ENCODE results near the gene GRIN3B. TPM values are rescaled to one million over a fixed set of nuclear protein-coding genes. Genes with fewer than 3 reads are reported as not detected.

GRIN3B gene
- total and polyA plus RNA-seq, 9 of the 15 experiments (the other 6 are each of a cell fraction or from before 2014, with no cell fraction given), result 0.06 to 0.95 (median 0.19) TPM; not detected in 6

DNA sequence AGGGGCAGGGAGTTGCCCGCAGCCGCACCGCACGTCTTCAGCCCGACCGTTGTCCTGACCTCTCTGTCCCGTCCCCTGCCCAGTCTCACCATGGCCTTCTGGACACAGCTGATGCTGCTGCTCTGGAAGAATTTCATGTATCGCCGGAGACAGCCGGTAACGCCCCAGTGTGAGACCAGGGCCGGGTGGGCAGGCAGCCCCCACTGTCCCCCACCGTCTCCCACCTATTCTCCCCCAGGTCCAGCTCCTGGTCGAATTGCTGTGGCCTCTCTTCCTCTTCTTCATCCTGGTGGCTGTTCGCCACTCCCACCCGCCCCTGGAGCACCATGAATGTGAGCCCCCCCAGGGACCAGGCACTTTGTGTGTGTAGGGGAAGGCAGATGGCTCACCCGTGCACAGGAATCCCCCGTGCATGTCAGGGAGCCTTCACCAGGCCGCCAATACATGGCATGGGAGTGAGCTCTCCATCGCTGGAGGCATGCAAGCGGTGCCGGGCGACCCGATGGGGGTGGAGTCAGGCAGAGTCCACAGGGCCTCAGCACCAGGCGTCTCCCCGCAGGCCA is 41.1 kb downstream of the GRIN3B start:
- intact Hi-C loops (cut with micrococcal nuclease), result loop anchor here (2.0 to 5.0 kb wide), 3 partner anchors 21 to 61 kb away; partner anchors contain the start of genes GPX4, RNU6-2 and TMEM259
- no peak overlapping the region for H2AFZ ChIP-seq (ENCODE audit: low read depth, low read length)
- H3K9me1 ChIP-seq (ENCODE audit: control insufficient read depth, insufficient read depth, low read length), result no peaks in the 10 kb centered on the region
- H3K36me3 ChIP-seq (ENCODE audit: control insufficient read depth, insufficient read depth, low read length), result peaks cover 45% of the 10 kb centered on the region; the same call in 2 of the 3 replicates
- in situ Hi-C loops (cut with MboI), result no loop called here
- POLR2A ChIA-PET, result interaction anchor here (0.6 to 11.0 kb wide), 10 partner anchors 12 to 710 kb away, joined by 3 to 176 read pairs (median 4); partner anchors contain the start of genes ARHGAP45, CIRBP, CNN2 and RNU6-2
- BruUV-seq (replicated peaks), result no TSS peak
- CTCF ChIA-PET (ENCODE audit: low intra/inter-chr PET ratio), result no interaction called here
- peaks cover 40% of the 10 kb centered on the region for H3K79me2 ChIP-seq (ENCODE audit: control insufficient read depth, insufficient read depth, low read length)
- H3K9ac ChIP-seq (ENCODE audit: insufficient read depth in 1 of 2, low read depth in 2 of 2, low read length in 2 of 2), result peak overlapping the region; percentile 64 to 91
- no peaks in the 10 kb centered on the region for H4K20me1 ChIP-seq (replicated peaks; ENCODE audit: control insufficient read depth, insufficient read depth, low read length)
- H3K4me2 ChIP-seq (ENCODE audit: insufficient read depth, low read length), result peak overlapping the region; percentile 92
- H3K4me3 ChIP-seq, result peak overlapping the region; percentile 55
- DNase-seq (ENCODE audit: extremely low read depth in 1 of 4, low spot score in 3 of 4) (no peak), FAIRE-seq (no peak), ATAC-seq (no peak)
- no peaks in the 10 kb centered on the region for H3K9me3 ChIP-seq (replicated peaks; ENCODE audit: control insufficient read depth, insufficient read depth, low read depth, low read length)
- H3K4me1 ChIP-seq (replicated peaks in 1 of 2; ENCODE audit: control insufficient read depth in 2 of 2, insufficient read depth in 2 of 2, low read length in 2 of 2), result peaks cover 39 to 76% of the 10 kb centered on the region in 2 experiments
- 3% methylated on average over 23 of the region's 26 CpGs for WGBS (ENCODE audit: insufficient coverage, low coverage, missing lambda C conversion rate)
- H3K27me3 ChIP-seq (ENCODE audit: control insufficient read depth in 2 of 2, insufficient read depth in 2 of 2, low read length in 2 of 2), result no peaks in the 10 kb centered on the region
- H3K27ac ChIP-seq (ENCODE audit: extremely low read depth, low read depth, low read length), result peak overlapping the region; percentile 72
- no peak for TF ChIP-seq MAZ (CRISPR knock-in tag; conservative IDR thresholded peaks at IDR 0.05 in 1 of 2, IDR thresholded peaks at IDR 0.05 in 1 of 2)
- no peak for TF ChIP-seq TAF7 (tag; IDR thresholded peaks at IDR 0.05)
- TF ChIP-seq RBM15 (IDR thresholded peaks at IDR 0.05; ENCODE audit: insufficient read depth, low read length), result no peak
- TF ChIP-seq RFX1 (IDR thresholded peaks at IDR 0.05), result no peak
- TF ChIP-seq, protein P1, sequence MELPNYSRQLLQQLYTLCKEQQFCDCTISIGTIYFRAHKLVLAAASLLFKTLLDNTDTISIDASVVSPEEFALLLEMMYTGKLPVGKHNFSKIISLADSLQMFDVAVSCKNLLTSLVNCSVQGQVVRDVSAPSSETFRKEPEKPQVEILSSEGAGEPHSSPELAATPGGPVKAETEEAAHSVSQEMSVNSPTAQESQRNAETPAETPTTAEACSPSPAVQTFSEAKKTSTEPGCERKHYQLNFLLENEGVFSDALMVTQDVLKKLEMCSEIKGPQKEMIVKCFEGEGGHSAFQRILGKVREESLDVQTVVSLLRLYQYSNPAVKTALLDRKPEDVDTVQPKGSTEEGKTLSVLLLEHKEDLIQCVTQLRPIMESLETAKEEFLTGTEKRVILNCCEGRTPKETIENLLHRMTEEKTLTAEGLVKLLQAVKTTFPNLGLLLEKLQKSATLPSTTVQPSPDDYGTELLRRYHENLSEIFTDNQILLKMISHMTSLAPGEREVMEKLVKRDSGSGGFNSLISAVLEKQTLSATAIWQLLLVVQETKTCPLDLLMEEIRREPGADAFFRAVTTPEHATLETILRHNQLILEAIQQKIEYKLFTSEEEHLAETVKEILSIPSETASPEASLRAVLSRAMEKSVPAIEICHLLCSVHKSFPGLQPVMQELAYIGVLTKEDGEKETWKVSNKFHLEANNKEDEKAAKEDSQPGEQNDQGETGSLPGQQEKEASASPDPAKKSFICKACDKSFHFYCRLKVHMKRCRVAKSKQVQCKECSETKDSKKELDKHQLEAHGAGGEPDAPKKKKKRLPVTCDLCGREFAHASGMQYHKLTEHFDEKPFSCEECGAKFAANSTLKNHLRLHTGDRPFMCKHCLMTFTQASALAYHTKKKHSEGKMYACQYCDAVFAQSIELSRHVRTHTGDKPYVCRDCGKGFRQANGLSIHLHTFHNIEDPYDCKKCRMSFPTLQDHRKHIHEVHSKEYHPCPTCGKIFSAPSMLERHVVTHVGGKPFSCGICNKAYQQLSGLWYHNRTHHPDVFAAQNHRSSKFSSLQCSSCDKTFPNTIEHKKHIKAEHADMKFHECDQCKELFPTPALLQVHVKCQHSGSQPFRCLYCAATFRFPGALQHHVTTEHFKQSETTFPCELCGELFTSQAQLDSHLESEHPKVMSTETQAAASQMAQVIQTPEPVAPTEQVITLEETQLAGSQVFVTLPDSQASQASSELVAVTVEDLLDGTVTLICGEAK (IDR thresholded peaks at IDR 0.05), result no peak
- TF ChIP-seq, protein P1 (CRISPR knock-in tag; IDR thresholded peaks at IDR 0.05), result no peak
- TF ChIP-seq ATF2 (CRISPR knock-in tag; IDR thresholded peaks at IDR 0.05), result 0 out of 2 replicates have a peak, but pooled peaks have one; percentile 33
- 0 out of 2 replicates have a peak, but pooled peaks have one; percentile 9 for TF ChIP-seq SMARCA5 (IDR thresholded peaks at IDR 0.05)
- peak; percentile 22; the same call in 1 of the 2 replicates for TF ChIP-seq ZNF121 (CRISPR knock-in tag; conservative IDR thresholded peaks at IDR 0.05)
- no peak for TF ChIP-seq ATF7 (IDR thresholded peaks at IDR 0.05)

Data from K562 (cell line).